ENCODE measurements around the gene RAB9B. TPM values are rescaled to one million over a fixed set of nuclear protein-coding genes. Genes with fewer than 3 reads are reported as not detected.
"Not testable (repeated sequence)": the region's sequence is repeated elsewhere in the genome, so short reads cannot be mapped to it uniquely, and the experiment has no call there.

Gene RAB9B
- total RNA-seq (2014; rRNA removed; shearing (Covaris generic)): 0.74 and 0.94 TPM in 2 replicates

GRCh38 chrX:103831803-103832544 is at the start of gene RAB9B:
Gene RAB9B, minus strand, starts transcription at chrX:103832257. Its CDS starts 6,473 bp downstream, at chrX:103825784.
- peak; percentile 36 for DNase-seq (ENCODE audit: low spot score)

- no peak for DNase-seq (ENCODE audit: low spot score)
These were observed 47.3 kb upstream of the RAB9B start for GRCh38 chrX:103879339-103879738.

GRCh38 chrX:103878466-103879122 is 46.5 kb upstream of the RAB9B start:
- DNase-seq (ENCODE audit: low spot score): peak; percentile 63

- DNase-seq (ENCODE audit: low spot score): no peak
These were observed 45.5 kb upstream of the RAB9B start for GRCh38 chrX:103877571-103877970.

- peak; percentile 40 for DNase-seq (ENCODE audit: low spot score)
These were observed 33.0 kb upstream of the RAB9B start for GRCh38 chrX:103864886-103865534.

- no peak for DNase-seq (ENCODE audit: low spot score)
These were observed 32.1 kb upstream of the RAB9B start for GRCh38 chrX:103864149-103864548.

GRCh38 chrX:103861200-103861599 is 29.1 kb upstream of the RAB9B start:
- no peak for DNase-seq (ENCODE audit: low spot score)

- no peak for DNase-seq (ENCODE audit: low spot score)
These were observed 17.5 kb upstream of the RAB9B start for GRCh38 chrX:103849558-103849957.

GRCh38 chrX:103847174-103847870 is 15.3 kb upstream of the RAB9B start:
- DNase-seq (ENCODE audit: low spot score): no peak

- no peak for DNase-seq (ENCODE audit: low spot score)
These were observed 14.3 kb upstream of the RAB9B start for GRCh38 chrX:103846386-103846785.

- peak; percentile 62 for DNase-seq (ENCODE audit: low spot score)
These were observed 13.2 kb upstream of the RAB9B start for GRCh38 chrX:103845165-103845653.

GRCh38 chrX:103839404-103839803 is 7.3 kb upstream of the RAB9B start:
- DNase-seq (ENCODE audit: low spot score): no peak

- DNase-seq (ENCODE audit: low spot score): no peak
These were observed 685 bp downstream of the RAB9B start for GRCh38 chrX:103831342-103831802.

GRCh38 chrX:103830848-103831247 is 1.2 kb downstream of the RAB9B start:
- no peak for DNase-seq (ENCODE audit: low spot score)

GRCh38 chrX:103828529-103828928 is 3.5 kb downstream of the RAB9B start:
- no peak for DNase-seq (ENCODE audit: low spot score)

- DNase-seq (ENCODE audit: low spot score): no peak
These were observed 6.2 kb downstream of the RAB9B start for GRCh38 chrX:103825881-103826280.

- DNase-seq (ENCODE audit: low spot score): no peak
These were observed 8.5 kb downstream of the RAB9B start for GRCh38 chrX:103823591-103823990.

- DNase-seq (ENCODE audit: low spot score): not testable (repeated sequence)
These were observed 11.3 kb downstream of the RAB9B start for GRCh38 chrX:103820802-103821201.

GRCh38 chrX:103818842-103819619 is 13.0 kb downstream of the RAB9B start:
- DNase-seq (ENCODE audit: low spot score): no peak

- peak; percentile 4 for DNase-seq (ENCODE audit: low spot score)
These were observed 14.6 kb downstream of the RAB9B start for GRCh38 chrX:103817502-103817901.

- not testable (repeated sequence) for DNase-seq (ENCODE audit: low spot score)
These were observed 15.0 kb downstream of the RAB9B start for GRCh38 chrX:103817101-103817500.

Measured in H4 (cell line).